ENCODE measurements around the gene ERCC6. TPM values are rescaled to one million over a fixed set of nuclear protein-coding genes. Genes with fewer than 3 reads are reported as not detected.

Gene ERCC6
- total RNA-seq, 4 donors from 2014 or later: 7.9 to 25.1 (median 16.3) TPM

GRCh38 chr10:49497358-49497757 lies 41.6 kb downstream of the ERCC6 start:
- Histone ChIP-seq H3K9me3 (no peaks in the 10 kb centered on the region), H3K36me3 (no peaks in the 10 kb centered on the region), H3K27ac (no peak overlapping the region), H3K27me3 (no peaks in the 10 kb centered on the region), H3K4me3 (no peak overlapping the region), H3K4me1 (no peaks in the 10 kb centered on the region)
- TF ChIP-seq CTCF (IDR thresholded peaks at IDR 0.05) (no peak), POLR2A (IDR thresholded peaks at IDR 0.05) (no peak)
- DNase-seq: no peak
- intact Hi-C loops (cut with DNase I; ENCODE audit: low total_unique reads): no loop called here

- intact Hi-C loops (cut with DNase I; ENCODE audit: low total_unique reads): no loop called here
- H3K9me3 ChIP-seq: no peaks in the 10 kb centered on the region
These were observed 50.7 kb downstream of the ERCC6 start for GRCh38 chr10:49488056-49488717.

GRCh38 chr10:49486738-49487137 lies 52.2 kb downstream of the ERCC6 start:
- H3K36me3 ChIP-seq: no peaks in the 10 kb centered on the region
- no peaks in the 10 kb centered on the region for H3K9me3 ChIP-seq
- no peaks in the 10 kb centered on the region for H3K27me3 ChIP-seq
- no peak overlapping the region for H3K4me3 ChIP-seq
- intact Hi-C loops (cut with DNase I; ENCODE audit: low total_unique reads): no loop called here
- TF ChIP-seq POLR2A (IDR thresholded peaks at IDR 0.05) (no peak), CTCF (IDR thresholded peaks at IDR 0.05) (no peak)
- H3K4me1 ChIP-seq: no peaks in the 10 kb centered on the region
- no peak for DNase-seq
- H3K27ac ChIP-seq: no peak overlapping the region

More at GRCh38 chr10:49488056-49488717, 50.7 kb downstream of the ERCC6 start:
- no peak for TF ChIP-seq CTCF (IDR thresholded peaks at IDR 0.05)
- TF ChIP-seq POLR2A (IDR thresholded peaks at IDR 0.05): no peak
- Histone ChIP-seq H3K27ac (no peak overlapping the region), H3K36me3 (no peaks in the 10 kb centered on the region), H3K27me3 (no peaks in the 10 kb centered on the region), H3K4me1 (no peaks in the 10 kb centered on the region), H3K4me3 (no peak overlapping the region)
- peak in 1 of 2 donors; percentile 22 for DNase-seq

- H3K36me3 ChIP-seq: no peaks in the 10 kb centered on the region
- no peak overlapping the region for H3K4me3 ChIP-seq
- no peak overlapping the region for H3K27ac ChIP-seq
- H3K4me1 ChIP-seq: no peaks in the 10 kb centered on the region
- intact Hi-C loops (cut with DNase I; ENCODE audit: low total_unique reads): no loop called here
- no peak for TF ChIP-seq CTCF (IDR thresholded peaks at IDR 0.05)
- no peak for TF ChIP-seq POLR2A (IDR thresholded peaks at IDR 0.05)
- no peaks in the 10 kb centered on the region for H3K9me3 ChIP-seq
- no peak for DNase-seq
- H3K27me3 ChIP-seq: no peaks in the 10 kb centered on the region
These were observed 52.9 kb downstream of the ERCC6 start for GRCh38 chr10:49486009-49486408.

- no peak overlapping the region for H3K4me3 ChIP-seq
- H3K9me3 ChIP-seq: no peaks in the 10 kb centered on the region
- TF ChIP-seq POLR2A (IDR thresholded peaks at IDR 0.05) (no peak), CTCF (IDR thresholded peaks at IDR 0.05) (no peak)
- H3K4me1 ChIP-seq: no peaks in the 10 kb centered on the region
- no peaks in the 10 kb centered on the region for H3K36me3 ChIP-seq
- DNase-seq: no peak
- H3K27ac ChIP-seq: no peak overlapping the region
- H3K27me3 ChIP-seq: no peaks in the 10 kb centered on the region
- intact Hi-C loops (cut with DNase I; ENCODE audit: low total_unique reads): no loop called here
These were observed 54.3 kb downstream of the ERCC6 start for GRCh38 chr10:49484486-49485235.
